Colonic mucosa (tissue), 4 donors: ENCODE results near the gene TNFRSF6B. TPM values are rescaled to one million over a fixed set of nuclear protein-coding genes. Genes with fewer than 3 reads are reported as not detected.
A peak's percentile ranks its signal among the peaks of the same experiment; 100 is the strongest.

Source experiments
- DNase-seq: peaks from one replicate; pipeline ENCODE4 v3.0.0-alpha.2; 2020
- H3K27ac ChIP-seq: fragments of 200-600 bp; one replicate; pipeline ENCODE4 v1.8.0; 2021
- H3K27me3 ChIP-seq: fragments of 200-600 bp; one replicate; pipeline ENCODE4 v1.8.0; 2021
- H3K36me3 ChIP-seq: fragments of 200-600 bp; one replicate; pipeline ENCODE4 v1.8.0; 2021
- H3K4me1 ChIP-seq: fragments of 200-600 bp; one replicate; pipeline ENCODE4 v1.8.0; 2021; ENCODE audit warnings: mild to moderate bottlenecking
- H3K4me3 ChIP-seq: fragments of 200-600 bp; one replicate; pipeline ENCODE4 v1.8.0; 2021
- H3K9ac ChIP-seq, 2 donors: one replicate each; pipeline ENCODE4 v1.7.0; 2013; ENCODE audit warnings: control low read depth in 2 of 2, low read depth in 2 of 2, low read length in 2 of 2
- H3K9me3 ChIP-seq: fragments of 200-600 bp; one replicate; pipeline ENCODE4 v1.8.0; 2021
- intact Hi-C: fragments of 100-400 bp; cut with DNase I; formaldehyde crosslinking; loops from one replicate; pipeline ENCODE4 v1.14.1; 2022
- total RNA-seq, 2 donors: library from RNA; stranded (reverse); fragmentation: NEBNext Ultra II Directional in 1 of 2; extraction: Animal tissue kit (Norgen Biotek cat#: 25700) in 1 of 2; gene quantifications; one replicate each; pipeline ENCODE4 v1.2.1, GENCODE V29; 2021
- TF ChIP-seq, protein P1 (sequence below): fragments of 200-600 bp; IDR thresholded peaks from one replicate; pipeline ENCODE4 v1.8.0; 2022; ENCODE audit warnings: antibody characterized with exemption, mild to moderate bottlenecking
- donor health status: healthy.
- donor health status: DM: no; HTN: no; CAD: no.
- donor health status: DM: no; HTN: no; CAD: no.

The TNFRSF6B gene
- total RNA-seq, 2 donors from 2014 or later: 7.5 TPM; not detected in 1

DNA sequence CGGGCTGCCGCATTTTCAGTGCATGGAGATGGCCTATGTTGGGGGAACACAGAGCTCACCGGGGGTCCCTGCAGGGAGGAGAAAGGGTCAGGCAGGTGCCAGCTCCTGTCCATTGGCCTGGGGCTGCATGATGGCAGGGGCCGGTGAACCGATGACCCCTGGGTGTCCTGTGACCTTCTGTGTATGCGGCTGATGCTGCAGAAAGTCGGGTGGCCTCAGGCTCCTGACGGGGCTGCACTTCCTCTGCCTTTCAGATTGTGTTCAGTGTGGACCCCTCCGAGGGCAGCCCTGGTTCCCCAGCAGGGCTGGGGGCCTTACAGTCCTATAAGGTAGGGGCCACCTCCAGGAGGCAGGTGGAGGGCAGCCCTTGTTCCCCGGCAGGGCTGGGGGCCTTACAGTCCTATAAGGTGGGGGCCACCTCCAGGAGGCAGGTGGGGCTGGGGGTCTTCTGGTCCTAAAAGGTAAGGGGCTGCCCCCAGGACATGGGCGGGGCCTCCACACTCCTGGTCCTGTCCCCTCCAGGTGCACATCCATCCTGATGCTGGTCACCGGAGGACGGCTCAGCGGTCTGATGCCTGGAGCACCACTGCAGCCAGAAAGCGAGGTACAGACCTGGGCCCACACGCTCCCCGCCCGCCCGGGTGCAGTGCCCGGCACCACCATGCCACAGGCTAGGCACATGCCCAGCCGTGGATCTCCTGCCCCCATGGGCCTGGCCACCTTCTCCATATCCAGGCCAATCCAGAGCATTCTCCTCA is 11.0 kb upstream of the TNFRSF6B start:
- Histone ChIP-seq H3K27ac (peak overlapping the region; percentile 82), H3K36me3 (no peaks in the 10 kb centered on the region), H3K4me1 (peaks cover 18% of the 10 kb centered on the region), H3K27me3 (no peaks in the 10 kb centered on the region), H3K4me3 (no peak overlapping the region), H3K9ac (peak overlapping the region; percentile 20 to 35), H3K9me3 (no peaks in the 10 kb centered on the region)
- intact Hi-C loops: no loop called here
- TF ChIP-seq, protein P1, sequence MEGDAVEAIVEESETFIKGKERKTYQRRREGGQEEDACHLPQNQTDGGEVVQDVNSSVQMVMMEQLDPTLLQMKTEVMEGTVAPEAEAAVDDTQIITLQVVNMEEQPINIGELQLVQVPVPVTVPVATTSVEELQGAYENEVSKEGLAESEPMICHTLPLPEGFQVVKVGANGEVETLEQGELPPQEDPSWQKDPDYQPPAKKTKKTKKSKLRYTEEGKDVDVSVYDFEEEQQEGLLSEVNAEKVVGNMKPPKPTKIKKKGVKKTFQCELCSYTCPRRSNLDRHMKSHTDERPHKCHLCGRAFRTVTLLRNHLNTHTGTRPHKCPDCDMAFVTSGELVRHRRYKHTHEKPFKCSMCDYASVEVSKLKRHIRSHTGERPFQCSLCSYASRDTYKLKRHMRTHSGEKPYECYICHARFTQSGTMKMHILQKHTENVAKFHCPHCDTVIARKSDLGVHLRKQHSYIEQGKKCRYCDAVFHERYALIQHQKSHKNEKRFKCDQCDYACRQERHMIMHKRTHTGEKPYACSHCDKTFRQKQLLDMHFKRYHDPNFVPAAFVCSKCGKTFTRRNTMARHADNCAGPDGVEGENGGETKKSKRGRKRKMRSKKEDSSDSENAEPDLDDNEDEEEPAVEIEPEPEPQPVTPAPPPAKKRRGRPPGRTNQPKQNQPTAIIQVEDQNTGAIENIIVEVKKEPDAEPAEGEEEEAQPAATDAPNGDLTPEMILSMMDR: no peak
- DNase-seq: no peak

DNA sequence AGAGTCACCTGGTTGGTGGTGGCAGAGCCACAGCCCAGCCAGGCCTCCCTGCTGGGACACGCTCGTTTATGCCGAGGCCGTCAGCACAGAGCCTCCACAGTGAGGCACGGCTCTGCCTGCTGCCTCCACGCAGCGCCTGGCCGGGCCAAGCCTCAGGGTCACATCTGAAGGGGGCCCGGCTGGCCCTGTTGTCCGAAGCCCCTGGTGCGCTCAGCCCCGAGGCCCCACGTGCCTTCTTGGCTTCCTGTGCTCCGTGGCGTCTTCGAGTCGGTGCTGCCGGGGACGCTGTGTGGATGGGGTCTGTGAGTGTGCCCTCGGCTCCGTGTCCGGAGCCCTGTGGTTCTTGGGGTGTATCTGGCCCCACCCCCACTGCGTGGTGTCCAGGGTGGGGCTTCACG is 10.4 kb upstream of the TNFRSF6B start:
- intact Hi-C loops: no loop called here
- DNase-seq: no peak
- H3K27ac ChIP-seq: peak overlapping the region; percentile 82
- peaks cover 21% of the 10 kb centered on the region for H3K4me1 ChIP-seq
- no peaks in the 10 kb centered on the region for H3K27me3 ChIP-seq
- no peaks in the 10 kb centered on the region for H3K9me3 ChIP-seq
- TF ChIP-seq, protein P1: no peak
- peak overlapping the region; percentile 20 to 35 for H3K9ac ChIP-seq
- no peaks in the 10 kb centered on the region for H3K36me3 ChIP-seq
- no peak overlapping the region for H3K4me3 ChIP-seq

DNA sequence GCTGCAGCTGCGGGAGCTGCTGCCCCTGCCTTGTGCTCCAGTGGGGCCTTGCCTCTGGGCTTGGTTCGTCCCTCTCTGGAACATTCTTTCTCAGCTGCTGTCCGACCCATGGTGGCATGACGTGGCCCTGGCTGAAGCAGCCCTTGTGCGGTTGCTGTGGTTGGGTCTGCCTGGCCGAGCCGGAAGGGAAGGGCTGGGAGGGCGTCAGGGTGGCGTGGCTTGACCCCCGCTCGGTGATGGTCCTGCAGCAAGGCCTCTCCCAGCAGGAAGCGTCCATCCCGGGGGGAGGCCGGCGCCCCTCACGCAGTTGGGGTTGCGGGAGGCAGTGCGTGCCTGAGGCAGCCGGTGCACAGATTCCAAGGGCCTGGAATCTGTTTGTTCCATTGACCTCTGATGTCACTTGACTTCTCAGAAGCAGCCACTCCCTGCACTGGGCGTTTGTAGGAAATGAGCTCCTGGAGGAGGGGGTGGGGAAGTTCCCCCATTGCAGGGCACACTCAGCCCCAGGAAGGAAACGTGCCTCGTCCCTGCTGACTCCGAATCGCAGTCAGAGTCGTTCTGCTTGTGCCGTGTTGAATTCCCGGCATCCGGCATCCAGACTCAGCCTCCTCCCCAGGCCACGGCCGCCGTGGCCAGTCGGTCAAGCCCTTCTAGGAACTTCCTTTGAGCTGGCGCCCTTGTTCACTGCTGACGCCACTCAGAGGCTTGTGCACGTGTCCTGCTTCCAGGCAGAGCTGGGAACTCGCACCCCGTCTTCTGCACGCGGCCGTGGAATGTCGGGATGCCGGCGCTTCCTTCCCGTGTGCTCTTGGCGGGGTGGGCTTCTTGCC is 9.7 kb upstream of the TNFRSF6B start:
- peak overlapping the region; percentile 20 to 35 for H3K9ac ChIP-seq
- no peaks in the 10 kb centered on the region for H3K9me3 ChIP-seq
- H3K4me1 ChIP-seq: peaks cover 27% of the 10 kb centered on the region
- TF ChIP-seq, protein P1: no peak
- H3K27me3 ChIP-seq: no peaks in the 10 kb centered on the region
- H3K36me3 ChIP-seq: no peaks in the 10 kb centered on the region
- peak overlapping the region; percentile 82 for H3K27ac ChIP-seq
- intact Hi-C loops: no loop called here
- peak; percentile 86 for DNase-seq
- H3K4me3 ChIP-seq: no peak overlapping the region

DNA sequence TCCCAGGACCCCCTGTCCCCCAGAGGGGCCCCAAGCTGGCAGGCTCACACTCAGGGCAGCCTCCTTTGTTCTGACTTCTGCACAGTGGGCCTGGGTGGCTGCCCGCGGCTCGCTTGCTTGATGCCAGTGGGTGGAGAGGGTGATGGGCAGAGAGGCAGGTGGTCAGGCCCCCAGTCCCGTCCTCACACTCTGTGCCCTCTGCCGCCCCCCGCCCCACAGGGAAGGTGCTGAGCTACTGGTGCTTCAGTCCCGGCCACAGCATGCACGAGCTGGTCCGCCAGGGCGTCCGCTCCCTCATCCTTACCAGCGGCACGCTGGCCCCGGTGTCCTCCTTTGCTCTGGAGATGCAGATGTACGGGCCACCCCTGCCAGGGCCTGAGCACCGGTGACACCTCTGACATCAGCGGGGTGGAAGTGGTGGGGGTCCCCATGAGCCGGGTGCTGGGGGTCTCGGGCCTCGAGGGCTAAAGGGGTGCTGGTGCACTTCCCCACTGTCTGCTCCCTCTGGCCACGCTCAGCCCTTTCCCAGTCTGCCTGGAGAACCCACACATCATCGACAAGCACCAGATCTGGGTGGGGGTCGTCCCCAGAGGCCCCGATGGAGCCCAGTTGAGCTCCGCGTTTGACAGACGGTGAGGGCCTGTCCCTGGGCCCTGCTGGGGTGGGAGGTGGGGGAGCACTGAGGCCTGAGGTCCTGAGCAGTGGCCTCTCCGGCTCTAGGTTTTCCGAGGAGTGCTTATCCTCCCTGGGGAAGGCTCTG is 8.9 kb upstream of the TNFRSF6B start:
- H3K9me3 ChIP-seq: no peaks in the 10 kb centered on the region
- no peaks in the 10 kb centered on the region for H3K36me3 ChIP-seq
- H3K4me1 ChIP-seq: peaks cover 33% of the 10 kb centered on the region
- peak overlapping the region; percentile 35 to 41 for H3K9ac ChIP-seq
- DNase-seq: no peak
- intact Hi-C loops: no loop called here
- TF ChIP-seq, protein P1: no peak
- H3K27me3 ChIP-seq: no peaks in the 10 kb centered on the region
- H3K4me3 ChIP-seq: no peak overlapping the region
- peak overlapping the region; percentile 82 for H3K27ac ChIP-seq
